GM19238 (cell line): ENCODE results near the gene COLEC12.
"Not testable (repeated sequence)": the region's sequence is repeated elsewhere in the genome, so short reads cannot be mapped to it uniquely, and the experiment has no call there.

Source experiments
- DNase-seq: peaks from one replicate; pipeline ENCODE4 v3.0.0; 2011; ENCODE audit warnings: low spot score; ENCODE audit not compliant: insufficient read length

COLEC12 gene

DNA sequence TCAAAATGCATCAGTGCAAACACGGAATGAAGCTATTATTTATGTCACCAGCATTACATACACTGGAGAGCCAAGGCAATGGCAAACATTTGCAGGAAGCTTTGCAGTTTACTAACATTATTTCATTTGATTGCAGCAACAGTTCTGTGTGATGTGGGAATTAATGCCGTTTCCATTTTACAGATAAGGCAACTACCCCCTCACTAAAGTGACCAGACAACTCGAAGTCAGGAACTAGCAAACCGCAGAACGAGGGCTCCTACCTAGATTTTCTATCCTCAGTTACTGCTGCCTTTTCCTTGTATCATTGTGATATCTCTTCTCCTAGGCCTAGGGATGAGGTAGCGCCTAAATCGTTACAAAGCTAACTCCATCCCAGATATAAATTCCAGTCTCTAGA is 85.5 kb downstream of the COLEC12 start:
- no peak for DNase-seq

DNA sequence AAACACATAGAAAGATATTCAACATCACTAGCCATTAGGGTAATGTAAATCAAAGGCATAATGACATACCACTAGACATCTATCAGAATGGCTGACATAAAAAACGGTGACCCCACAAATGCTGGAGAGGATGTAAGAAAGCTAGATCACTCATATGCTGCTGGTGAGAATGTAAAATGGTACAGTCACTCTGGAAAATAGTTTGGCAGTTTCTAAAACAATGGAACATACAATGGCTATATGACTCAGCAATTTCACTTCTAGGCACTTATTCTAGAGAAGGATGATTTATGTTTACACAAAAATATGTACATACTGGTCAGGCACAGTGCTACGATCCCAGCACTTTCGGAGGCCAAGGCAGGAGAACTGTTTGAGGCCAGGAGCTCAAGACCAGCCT is 87.3 kb downstream of the COLEC12 start:
- no peak for DNase-seq

DNA sequence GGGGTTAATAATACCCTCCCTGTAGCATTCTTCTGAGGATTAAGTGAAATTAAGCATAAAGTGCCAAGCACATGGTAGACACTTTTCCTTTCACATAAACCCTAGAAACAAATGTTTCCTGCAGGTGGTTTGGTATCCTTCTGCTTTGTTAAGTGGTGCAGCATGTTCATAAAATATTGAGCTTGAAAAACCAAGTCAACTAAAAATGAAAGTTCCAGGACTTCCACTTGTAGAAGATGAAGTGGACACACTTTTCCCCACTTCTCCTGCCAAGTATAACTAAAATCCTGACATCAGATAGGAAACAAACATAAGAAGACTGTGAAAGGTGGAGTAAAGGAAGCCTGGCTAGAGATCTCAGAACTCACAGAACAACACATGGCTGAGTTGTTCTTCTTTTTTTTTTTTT is 90.5 kb downstream of the COLEC12 start:
- no peak for DNase-seq

DNA sequence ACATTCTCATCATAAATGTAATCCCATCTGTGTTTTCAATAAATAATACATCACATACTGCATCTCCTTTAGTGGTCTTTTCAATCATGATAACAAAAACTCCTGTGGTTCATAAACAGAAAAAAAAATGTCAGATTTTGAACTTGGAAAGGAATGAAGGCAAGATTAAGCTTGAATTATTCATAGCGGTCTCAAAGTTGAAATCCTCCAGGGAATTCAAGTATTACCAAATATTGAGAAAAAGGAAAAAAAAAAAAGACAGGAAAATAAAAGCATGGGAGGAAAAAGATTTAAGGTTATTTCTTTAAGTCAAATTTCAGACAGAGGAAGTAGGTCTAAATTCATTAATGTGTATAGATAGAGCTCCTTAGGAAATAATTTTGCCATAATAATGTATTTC is 92.1 kb downstream of the COLEC12 start:
- DNase-seq, result no peak

DNA sequence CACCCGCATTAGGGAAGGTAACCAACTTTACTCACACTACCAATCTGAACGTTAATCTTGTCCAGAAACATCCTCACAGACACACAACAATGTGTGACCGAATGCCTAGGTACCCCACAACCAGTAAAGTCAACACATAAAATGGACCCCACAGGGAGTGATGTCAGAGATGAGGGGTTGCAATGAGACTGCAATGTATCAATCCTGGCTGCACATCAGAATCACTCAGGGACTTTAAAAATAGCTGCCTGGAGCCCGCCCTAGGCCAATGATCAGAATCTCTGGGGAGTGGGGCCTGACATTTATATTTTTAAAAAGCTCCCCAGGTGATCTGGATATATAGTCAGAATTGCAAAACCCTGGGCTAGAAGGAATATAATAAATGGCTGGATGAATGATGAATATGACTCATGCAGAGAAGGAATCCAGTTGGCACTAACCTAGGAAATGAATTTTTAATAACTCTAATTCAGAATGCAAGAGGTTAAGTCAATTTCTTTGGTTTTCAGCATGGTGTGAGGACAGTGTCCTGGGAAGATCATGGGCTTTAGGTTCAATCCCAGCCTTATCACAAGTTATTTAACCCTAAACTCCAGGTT is 92.8 kb downstream of the COLEC12 start:
- no peak for DNase-seq

DNA sequence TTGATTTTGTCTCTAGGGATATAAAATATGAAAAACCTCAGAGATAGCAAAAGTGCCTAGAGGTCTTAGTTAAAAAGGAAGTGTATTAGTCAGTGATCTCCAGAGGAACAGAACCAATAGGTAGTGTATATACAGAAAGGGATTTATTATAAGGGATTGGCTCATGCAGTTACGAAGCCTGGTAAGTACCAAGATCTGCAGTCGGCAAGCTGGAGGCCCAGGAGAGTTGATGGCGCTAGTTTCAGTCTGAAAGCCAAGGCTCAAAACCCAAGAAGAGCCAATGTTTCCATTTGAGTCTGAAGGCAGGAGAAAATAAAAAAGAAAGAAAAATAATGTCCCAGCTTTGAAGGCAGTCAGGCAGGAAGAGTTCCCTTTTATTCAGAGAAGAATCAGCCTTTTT is 93.3 kb downstream of the COLEC12 start:
- DNase-seq, result no peak

DNA sequence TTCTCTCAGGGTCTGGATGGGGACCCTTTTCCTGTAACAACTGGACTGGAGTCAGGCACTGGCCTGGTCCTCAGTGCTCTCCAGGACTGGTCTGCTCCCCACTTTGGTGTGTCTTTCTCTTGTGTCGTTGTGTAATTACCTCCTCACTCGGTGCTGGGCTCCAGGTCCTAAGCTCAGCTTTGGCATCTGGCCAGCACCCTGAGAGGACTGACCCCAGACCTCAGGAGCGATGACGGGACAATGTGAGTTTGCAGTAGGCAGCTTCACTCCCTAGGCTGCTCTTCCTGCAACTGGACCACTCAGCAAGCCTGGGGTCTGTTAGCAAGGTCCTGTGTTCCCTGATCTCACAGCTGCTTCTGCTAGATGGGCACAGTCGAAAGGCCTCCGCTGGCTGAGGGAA is 93.8 kb downstream of the COLEC12 start:
- DNase-seq, result no peak

DNA sequence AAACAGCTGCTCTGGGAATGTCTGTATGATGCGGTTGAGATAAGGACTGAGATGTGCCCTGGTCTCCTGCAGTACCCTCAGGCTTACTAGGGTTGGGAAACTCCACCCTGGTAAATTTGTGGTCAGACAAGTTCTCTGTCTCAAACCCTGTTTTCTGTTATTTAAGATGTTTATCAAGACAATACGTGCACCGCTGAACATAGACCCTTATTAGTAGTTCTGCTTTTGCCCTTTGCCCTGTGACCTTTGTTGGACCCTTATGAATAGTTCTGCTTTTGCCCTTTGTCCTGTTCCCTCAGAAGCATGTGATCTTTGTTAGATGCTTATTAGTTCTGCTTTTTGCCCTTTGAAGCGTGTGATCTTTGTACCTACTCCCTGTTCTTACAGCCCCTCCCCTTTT is 95.5 kb downstream of the COLEC12 start:
- DNase-seq, result not testable (repeated sequence)

DNA sequence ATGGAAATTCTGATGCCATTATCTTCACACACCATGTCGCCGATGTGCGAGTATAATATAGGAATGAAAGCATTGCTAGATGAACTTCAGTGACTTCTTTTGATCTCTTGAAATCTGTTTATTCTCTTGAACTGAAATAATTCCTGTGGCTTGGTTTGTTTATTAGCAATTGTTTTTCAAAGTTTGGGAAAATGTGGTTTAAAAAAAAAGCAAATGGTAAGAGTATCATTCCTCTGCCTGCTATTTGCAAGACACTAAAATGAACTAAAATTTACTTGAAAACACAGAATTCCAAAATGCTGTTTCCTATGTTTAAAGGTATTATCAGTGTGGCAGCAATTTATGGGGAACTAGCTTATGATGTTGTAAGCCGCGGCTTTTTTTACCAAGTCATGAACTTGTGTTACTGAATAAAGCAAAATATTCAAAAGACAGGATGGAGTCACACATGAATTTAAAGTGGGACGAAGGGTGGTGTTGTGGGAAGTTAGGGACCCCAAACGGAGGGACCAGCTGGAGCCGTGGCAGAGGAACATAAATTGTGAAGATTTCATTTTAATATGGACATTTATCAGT is 96.4 kb downstream of the COLEC12 start:
- no peak for DNase-seq

DNA sequence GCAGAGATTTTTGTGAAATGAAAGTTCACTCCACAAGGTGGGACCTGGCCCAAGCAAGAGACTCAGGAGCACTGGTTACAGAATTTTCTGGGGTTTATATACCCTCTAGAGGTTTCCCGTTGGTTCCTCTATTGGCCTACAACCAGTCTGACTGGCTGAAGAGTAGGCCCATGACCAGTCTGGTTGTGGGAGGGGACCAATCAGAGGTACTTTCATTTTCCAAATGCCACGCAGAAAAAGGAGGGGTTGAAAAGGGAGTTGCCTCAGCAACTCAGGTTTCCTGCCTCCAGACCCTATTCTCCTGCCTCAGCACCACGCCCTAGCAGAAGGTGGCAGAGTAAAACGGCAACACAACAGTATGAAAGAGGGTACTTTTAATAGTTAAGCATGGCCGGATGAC is 98.4 kb downstream of the COLEC12 start:
- no peak for DNase-seq

DNA sequence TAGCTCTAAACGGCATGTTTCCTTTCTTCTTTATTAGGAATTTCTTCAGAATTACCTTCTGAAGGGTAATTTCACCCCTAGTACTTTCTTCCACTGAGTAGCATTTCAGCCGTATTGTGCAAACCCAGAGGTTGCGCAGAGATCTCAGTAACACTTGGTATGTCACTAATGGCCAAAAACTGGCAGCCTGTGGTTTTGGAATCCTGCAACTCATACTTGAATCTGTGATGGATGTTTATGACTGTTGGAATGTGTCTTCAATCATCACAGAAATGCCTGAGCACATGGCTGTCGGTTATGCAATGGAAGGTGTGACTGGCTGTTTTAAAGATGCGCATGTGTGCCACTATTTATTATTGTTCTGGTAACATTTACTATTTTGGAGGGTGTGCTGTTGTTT is 100.0 kb downstream of the COLEC12 start:
- no peak for DNase-seq

DNA sequence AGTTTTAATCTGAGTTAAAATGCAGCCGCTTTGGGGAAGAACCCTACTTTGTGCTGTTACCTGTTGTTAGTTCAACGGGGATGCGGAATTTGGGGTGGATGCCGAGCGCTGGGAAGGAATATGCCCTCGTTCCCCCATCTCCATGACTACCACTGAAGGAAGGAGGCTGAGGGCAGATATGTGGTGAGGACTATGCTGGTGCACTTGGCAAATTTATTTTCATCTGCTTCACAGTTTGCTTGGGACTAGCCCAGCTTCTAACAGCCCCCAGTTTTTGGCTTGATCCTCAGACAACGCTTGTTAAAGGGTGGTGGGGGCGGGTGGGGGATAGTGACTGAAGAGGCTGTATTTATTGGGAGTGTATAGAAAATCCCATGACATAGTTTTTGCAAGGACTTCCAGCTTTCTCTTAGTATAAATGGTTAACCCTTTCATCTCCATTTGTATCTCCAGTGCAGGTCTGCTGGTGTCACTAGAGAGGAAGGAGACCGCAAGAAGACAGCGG is 100.8 kb downstream of the COLEC12 start:
- DNase-seq, result no peak

DNA sequence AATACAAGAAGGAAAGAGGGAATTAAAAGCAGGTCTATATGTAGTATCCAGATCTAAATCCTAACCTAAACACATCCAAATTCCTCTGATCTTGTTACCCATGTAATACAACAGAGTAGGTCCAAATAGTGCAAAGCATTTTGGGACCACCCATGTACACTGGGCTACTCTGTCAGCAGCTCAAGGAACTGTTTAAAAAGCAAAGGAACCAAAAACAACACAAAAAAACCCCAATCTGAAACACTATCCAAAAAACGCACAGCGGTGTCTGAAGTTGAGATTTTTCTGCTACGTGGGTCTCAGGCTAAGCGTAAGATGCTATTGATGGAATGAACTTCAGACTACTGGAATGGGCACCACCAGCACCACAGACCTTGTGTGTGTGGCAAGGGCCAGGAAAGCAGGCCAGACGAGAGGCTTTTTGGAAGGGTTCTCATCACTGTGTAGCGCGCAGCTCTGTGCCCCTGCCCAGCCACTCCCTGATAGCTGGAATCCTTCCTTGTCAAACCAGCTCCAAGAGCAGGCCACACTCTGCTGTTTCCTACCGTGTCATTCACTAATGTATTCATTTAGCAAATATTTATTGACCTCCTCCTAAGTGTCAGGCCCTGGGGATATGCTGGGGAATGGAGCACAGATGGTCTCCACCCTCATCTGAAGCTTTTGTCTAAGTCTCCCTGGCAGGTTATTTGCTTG is 101.4 kb downstream of the COLEC12 start:
- no peak for DNase-seq

DNA sequence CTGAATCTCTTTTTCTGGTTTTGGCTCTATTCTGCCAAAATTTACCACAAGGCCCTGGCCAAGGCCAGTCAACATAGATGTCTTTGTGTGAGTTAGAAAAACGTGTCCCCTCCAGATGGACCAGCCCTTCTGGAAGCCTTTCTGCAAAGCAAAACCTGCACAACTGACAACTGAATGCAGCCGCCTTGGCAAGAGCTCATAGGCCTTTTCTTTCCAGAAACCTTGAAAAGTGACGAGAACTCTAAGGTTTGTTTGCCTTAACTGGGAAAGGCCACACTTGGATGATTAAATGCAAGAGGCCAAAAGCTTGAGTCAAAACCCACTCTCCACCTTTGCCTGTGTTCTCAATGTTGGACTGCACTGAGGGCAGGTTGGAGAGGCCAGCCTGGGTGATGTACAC is 103.9 kb downstream of the COLEC12 start:
- DNase-seq, result no peak

DNA sequence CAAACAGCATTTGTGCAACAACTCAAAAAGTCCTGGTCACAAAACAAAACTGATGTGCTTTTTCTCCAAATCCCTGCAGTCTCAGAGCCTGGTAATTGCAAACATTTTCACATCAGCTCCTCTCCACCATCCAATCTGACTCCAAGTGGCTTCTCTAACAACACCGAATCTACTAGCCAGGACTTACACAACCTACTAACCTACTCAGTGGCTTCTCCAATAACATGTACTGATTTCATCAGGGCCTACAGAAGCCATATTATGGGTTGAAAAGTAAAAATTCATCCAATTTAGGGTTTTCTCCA is 104.3 kb downstream of the COLEC12 start:
- no peak for DNase-seq

DNA sequence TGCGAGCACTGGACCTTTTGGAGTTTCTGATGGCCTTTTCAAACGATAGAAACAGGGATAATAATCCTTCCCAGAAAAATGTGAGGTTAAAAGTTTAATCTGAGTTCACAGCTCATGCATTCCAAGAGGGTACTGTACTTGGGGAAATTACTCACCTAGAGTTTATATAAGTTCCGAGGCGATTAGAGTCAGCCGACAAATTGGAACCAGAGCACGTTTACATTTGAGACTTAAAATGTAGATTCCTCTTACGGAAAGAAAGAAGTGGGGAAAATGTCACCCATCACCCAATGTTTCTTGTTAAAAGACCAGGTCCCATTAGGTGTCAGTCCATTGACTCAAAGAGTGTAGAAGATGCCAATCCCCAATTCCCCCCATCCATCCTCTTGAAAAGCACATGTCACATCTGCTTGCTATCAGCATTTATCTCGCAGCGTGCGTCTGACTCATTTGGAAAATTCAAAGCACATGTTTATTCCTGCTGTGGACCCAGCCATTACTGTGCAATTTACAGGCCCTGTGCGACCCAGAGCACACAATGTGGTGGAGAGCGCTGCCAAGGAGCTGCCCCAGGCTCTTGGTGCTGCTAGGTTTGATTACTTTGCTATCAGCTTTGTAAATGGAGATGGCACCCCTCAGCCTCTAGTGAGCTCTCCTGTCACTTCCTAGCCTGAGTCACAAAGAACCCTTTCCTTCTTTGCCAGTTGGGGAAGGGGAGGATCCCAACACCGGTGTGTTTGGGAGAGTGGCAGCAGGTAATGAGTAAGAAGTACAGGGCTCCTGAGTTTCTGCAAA is 104.8 kb downstream of the COLEC12 start:
- DNase-seq, result no peak

DNA sequence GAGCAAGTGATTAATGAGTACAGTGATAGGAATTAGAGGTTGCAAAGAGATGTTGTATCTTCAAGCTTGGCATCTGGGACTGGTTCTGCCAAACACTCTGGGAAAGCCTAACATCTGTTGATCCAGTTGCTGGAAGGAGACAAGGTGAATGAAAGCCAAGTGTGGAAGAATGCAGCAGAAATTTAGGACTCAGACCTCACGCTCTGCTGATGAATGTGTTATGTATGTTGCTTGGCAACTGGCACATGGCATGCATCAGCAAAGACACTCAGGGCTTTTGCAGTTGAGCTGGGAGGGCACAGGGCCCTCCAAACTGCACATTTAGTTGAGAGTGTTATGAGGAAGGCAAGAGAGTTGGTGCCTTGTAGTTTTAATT is 105.5 kb downstream of the COLEC12 start:
- DNase-seq, result no peak

DNA sequence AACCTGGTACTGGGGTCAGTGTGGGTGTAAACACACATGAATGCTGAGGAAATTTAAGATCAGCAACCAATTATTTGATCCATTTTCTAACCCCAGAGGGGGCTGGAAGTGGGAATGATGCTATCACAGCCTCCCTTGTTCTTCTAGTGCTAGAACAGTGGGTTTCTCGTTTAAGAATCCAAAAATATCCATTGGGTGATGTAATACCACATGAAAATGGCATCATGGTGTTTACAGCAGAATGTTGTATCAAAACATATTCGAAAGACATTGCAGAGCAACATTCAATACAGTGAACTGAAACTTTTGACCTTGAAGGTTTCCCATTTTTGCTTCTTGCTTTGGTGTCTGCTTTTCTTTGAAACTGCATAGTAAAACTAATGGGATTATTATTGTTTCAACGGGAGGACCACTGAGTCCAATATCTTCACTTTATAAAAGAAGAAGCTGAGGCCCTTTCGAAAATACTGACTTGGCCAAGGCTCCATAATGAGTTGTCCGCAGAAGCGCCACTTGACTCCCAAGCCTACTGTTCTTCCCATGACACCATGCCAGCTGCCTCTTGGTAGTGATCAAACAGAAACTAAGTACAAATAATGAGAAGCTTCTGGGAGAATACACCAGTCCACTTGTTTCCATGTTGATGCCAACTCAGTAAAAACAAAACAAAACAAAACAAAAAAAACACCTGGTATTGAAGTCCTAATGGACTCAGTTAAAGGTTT is 106.1 kb downstream of the COLEC12 start:
- DNase-seq, result no peak

DNA sequence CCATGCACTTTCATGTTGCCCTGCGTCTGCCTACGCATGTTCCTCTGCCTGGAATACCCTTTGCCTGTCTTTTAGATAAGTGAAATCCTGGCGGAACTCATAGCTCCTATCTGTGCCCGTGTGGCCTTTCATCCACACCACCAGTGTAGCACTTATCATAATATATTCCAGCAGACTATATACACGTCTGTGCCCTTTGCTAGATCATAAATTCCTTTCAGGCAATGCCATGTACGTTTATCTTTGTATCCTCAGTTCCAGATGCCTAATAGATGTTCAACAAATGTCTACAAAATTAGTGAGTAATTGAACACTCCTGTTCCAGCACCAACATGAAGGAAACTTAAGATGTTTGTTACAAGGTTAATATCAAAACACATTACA is 106.9 kb downstream of the COLEC12 start:
- DNase-seq, result no peak

DNA sequence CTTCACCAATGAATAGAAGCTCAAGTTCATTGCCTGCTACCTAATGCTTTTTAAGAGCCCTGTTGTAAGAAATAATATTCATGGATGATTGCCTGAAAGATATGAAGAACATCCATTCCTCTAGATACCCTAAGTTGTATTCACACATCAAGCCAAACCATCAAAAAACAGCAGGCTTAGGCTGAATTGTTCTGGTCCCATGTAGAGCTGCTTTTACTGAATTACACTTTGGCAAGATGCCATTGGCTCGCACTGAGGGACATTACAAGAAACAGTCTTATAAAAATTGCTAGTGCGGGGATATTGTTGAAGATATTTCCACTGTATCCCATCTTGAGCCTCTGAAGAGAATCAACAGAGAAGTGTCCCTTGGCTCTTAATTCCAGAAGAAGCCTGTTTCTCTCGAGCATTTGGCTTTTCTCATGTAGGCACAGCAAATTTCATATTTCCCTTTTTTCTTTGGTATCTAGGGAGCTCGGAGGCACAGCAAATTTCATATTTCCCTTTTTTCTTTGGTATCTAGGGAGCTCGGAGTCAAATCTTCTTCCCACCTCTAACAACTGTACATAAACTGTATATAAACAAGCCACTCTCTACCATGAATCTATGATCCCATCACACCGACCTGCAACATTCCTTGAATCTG is 107.5 kb downstream of the COLEC12 start:
- DNase-seq, result no peak

DNA sequence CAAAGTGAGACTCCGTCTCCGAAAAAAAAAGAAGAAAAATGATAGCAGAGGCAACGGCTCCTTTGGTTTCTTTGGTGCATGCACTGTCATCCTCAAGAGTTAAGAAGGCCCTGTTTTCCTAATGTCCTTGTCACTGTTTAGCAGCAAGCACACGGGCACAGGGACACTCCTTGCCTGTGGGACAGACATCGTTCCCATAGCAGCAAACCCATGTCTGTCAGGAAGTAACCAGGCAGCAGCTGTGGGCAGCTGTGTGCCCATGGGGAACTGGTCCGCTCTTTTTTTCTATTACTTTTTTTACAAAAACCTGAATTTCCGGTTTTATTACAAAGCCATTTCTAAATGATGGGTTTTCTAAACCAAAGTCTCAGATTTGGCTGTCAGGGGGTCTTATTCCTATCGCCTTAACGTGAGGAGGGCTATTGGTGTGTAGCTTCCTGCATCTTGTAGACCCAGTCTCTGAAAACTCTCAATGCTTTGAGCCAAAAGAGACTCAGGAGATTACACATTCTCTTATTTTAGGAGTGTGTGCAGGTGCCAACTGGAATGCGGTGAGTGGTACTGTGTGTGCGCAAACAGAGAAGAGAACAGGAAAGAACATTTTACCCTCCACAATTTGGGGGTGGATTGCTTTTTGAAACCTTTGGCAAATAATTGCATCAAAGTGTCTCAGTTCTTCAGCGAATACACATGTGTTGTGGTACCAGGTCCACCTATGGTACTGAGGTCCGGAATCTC is 109.6 kb downstream of the COLEC12 start:
- DNase-seq, result no peak
